Breast epithelium (tissue), 4 donors: ENCODE measurements around the gene DNHD1. TPM values are rescaled to one million over a fixed set of nuclear protein-coding genes. Genes with fewer than 3 reads are reported as not detected.

Experiments used
- DNase-seq, 2 donors: peaks; one replicate each; pipeline ENCODE4 v3.0.0-alpha.2; 2019; ENCODE audit warnings: low spot score in 2 of 2
- H3K27ac ChIP-seq, 2 donors: fragments of 200-600 bp; sonication (generic) in 1 of 2; one replicate each; pipeline ENCODE4 v1.5.1; 2016 to 2019; ENCODE audit warnings: mild to moderate bottlenecking in 1 of 2
- H3K27me3 ChIP-seq, 2 donors: fragments of 200-600 bp; sonication (generic) in 1 of 2; one replicate each; pipeline versions ENCODE4 v1.5.1 to v1.6.0; 2017 to 2019; ENCODE audit warnings: control low read depth in 1 of 2, mild to moderate bottlenecking in 1 of 2
- H3K36me3 ChIP-seq: fragments of 200-600 bp; one replicate; pipeline ENCODE4 v1.5.1; 2019
- H3K4me1 ChIP-seq, 2 donors: fragments of 200-600 bp; sonication (generic); one replicate each; pipeline ENCODE4 v1.5.1; 2016 to 2019; ENCODE audit warnings: control low read depth in 1 of 2
- H3K4me3 ChIP-seq, 3 donors: fragments of 200-600 bp; sonication (generic); 1 replicate in 2 of 3; 2 replicates in 1 of 3; pipeline ENCODE4 v1.5.1; 2016 to 2019; ENCODE audit warnings: mild to moderate bottlenecking in 3 of 3, moderate library complexity in 2 of 3
- H3K9me3 ChIP-seq, 2 donors: fragments of 200-600 bp; sonication (generic) in 1 of 2; one replicate each; pipeline ENCODE4 v1.5.1; 2016 to 2019; ENCODE audit warnings: control low read depth in 1 of 2
- CTCF ChIP-seq, 3 donors: fragments of 450-650 bp; IDR thresholded peaks; one replicate each; pipeline ENCODE4 v1.5.1; 2016 to 2017; ENCODE audit warnings: antibody characterized with exemption in 3 of 3, mild to moderate bottlenecking in 3 of 3, moderate library complexity in 3 of 3
- POLR2A ChIP-seq: fragments of 450-650 bp; IDR thresholded peaks from one replicate; pipeline ENCODE4 v1.6.1; 2016; ENCODE audit warnings: antibody characterized with exemption, mild to moderate bottlenecking, moderate library complexity
- POLR2AphosphoS5 ChIP-seq, 3 donors: sonication (generic); formaldehyde crosslinking; IDR thresholded peaks; one replicate each; pipeline ENCODE4 v1.6.1; 2017; ENCODE audit warnings: antibody characterized with exemption in 3 of 3
- intact Hi-C: fragments of 100-400 bp; cut with DNase I; formaldehyde crosslinking; loops from one replicate; pipeline ENCODE4 v1.15.1; 2023; ENCODE audit warnings: low total_unique reads
- total RNA-seq, 3 donors: library from RNA; depleted of rRNA; stranded (reverse); fragments of >200 nt; gene quantifications; one replicate each; pipeline ENCODE4 v1.1.0, GENCODE V29; 2016

Gene DNHD1
- total RNA-seq, 3 donors from 2014 or later, result 12.3 to 21.6 (median 14.9) TPM

GRCh38 chr11:6455070-6455469, 42.0 kb upstream of the DNHD1 start:
- Histone ChIP-seq H3K4me1 (no peaks in the 10 kb centered on the region), H3K36me3 (peaks cover 11% of the 10 kb centered on the region), H3K4me3 (no peak overlapping the region), H3K27ac (no peak overlapping the region), H3K27me3 (no peaks in the 10 kb centered on the region), H3K9me3 (no peaks in the 10 kb centered on the region)
- intact Hi-C loops, result no loop called here
- DNase-seq, result no peak
- TF ChIP-seq CTCF (IDR thresholded peaks at IDR 0.05) (no peak), POLR2AphosphoS5 (IDR thresholded peaks at IDR 0.05) (no peak), POLR2A (no peak)

- Histone ChIP-seq H3K9me3 (no peaks in the 10 kb centered on the region), H3K27ac (no peak overlapping the region), H3K4me1 (no peaks in the 10 kb centered on the region), H3K4me3 (no peak overlapping the region), H3K36me3 (peaks cover 11% of the 10 kb centered on the region), H3K27me3 (no peaks in the 10 kb centered on the region)
- intact Hi-C loops, result no loop called here
- DNase-seq, result no peak
- TF ChIP-seq POLR2AphosphoS5 (IDR thresholded peaks at IDR 0.05) (no peak), POLR2A (no peak), CTCF (IDR thresholded peaks at IDR 0.05) (no peak)
Measured at GRCh38 chr11:6456361-6457073, 40.6 kb upstream of the DNHD1 start.

- DNase-seq, result no peak
- Histone ChIP-seq H3K9me3 (no peaks in the 10 kb centered on the region), H3K27ac (no peak overlapping the region), H3K4me3 (no peak overlapping the region), H3K27me3 (no peaks in the 10 kb centered on the region), H3K4me1 (no peaks in the 10 kb centered on the region), H3K36me3 (peaks cover 11% of the 10 kb centered on the region)
- no peak for TF ChIP-seq POLR2AphosphoS5 (IDR thresholded peaks at IDR 0.05)
- TF ChIP-seq POLR2A, result no peak
- no peak for TF ChIP-seq CTCF (IDR thresholded peaks at IDR 0.05)
- intact Hi-C loops, result no loop called here
Measured at GRCh38 chr11:6457581-6458320, 39.3 kb upstream of the DNHD1 start.

GRCh38 chr11:6458352-6459098, 38.6 kb upstream of the DNHD1 start:
- H3K27ac ChIP-seq, result no peak overlapping the region
- H3K9me3 ChIP-seq, result no peaks in the 10 kb centered on the region
- intact Hi-C loops, result no loop called here
- DNase-seq, result no peak
- TF ChIP-seq CTCF (IDR thresholded peaks at IDR 0.05) (no peak), POLR2A (no peak), POLR2AphosphoS5 (IDR thresholded peaks at IDR 0.05) (no peak)
- H3K4me1 ChIP-seq, result no peaks in the 10 kb centered on the region
- H3K27me3 ChIP-seq, result no peaks in the 10 kb centered on the region
- no peak overlapping the region for H3K4me3 ChIP-seq
- peaks cover 11% of the 10 kb centered on the region for H3K36me3 ChIP-seq

GRCh38 chr11:6459099-6459450, 38.0 kb upstream of the DNHD1 start:
- no peak for TF ChIP-seq POLR2A
- TF ChIP-seq POLR2AphosphoS5 (IDR thresholded peaks at IDR 0.05), result no peak
- TF ChIP-seq CTCF (IDR thresholded peaks at IDR 0.05), result no peak
- no peaks in the 10 kb centered on the region for H3K27me3 ChIP-seq
- no peak overlapping the region for H3K4me3 ChIP-seq
- H3K4me1 ChIP-seq, result no peaks in the 10 kb centered on the region
- H3K27ac ChIP-seq, result no peak overlapping the region
- DNase-seq, result no peak
- H3K9me3 ChIP-seq, result no peaks in the 10 kb centered on the region
- intact Hi-C loops, result no loop called here
- peaks cover 11% of the 10 kb centered on the region for H3K36me3 ChIP-seq
